Uterus (tissue), 2 donors: ENCODE data around the gene FOXO1.

ENCODE experiments used
- POLR2A ChIP-seq, 2 donors: fragments of 450-650 bp; IDR thresholded peaks; one replicate each; pipeline ENCODE4 v1.6.1; 2016; ENCODE audit warnings: antibody characterized with exemption in 2 of 2, mild to moderate bottlenecking in 1 of 2, moderate library complexity in 1 of 2
- TF ChIP-seq, protein P1 (sequence below), 4 experiments: fragments of 200-600 bp in 2 of 4; fragments of 450-650 bp in 2 of 4; sonication (generic) in 2 of 4; IDR thresholded peaks; one replicate each; pipeline ENCODE4 v1.5.1; 2016 to 2019; ENCODE audit warnings: antibody characterized with exemption in 4 of 4, mild to moderate bottlenecking in 2 of 4, moderate library complexity in 1 of 4

DNA sequence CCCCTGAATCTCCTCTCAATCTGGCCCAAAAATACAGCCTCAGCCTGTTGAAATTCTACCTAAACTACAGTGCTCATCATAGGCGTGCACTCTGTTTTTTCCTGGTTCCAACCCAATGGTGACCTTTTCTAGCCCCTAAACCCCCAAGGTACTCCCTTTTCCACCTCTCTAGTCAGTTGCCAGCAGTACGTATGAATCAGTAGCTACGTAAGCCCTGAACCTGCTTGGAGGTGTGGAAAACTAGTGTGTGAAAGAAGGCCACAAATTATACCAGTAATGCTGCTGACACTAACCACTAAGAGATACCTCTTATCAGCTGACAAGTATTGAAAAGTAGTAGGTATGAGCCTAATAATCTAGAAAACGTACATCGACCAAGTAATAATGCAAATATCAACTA lies 60.9 kb downstream of the FOXO1 start:
- TF ChIP-seq, protein P1, sequence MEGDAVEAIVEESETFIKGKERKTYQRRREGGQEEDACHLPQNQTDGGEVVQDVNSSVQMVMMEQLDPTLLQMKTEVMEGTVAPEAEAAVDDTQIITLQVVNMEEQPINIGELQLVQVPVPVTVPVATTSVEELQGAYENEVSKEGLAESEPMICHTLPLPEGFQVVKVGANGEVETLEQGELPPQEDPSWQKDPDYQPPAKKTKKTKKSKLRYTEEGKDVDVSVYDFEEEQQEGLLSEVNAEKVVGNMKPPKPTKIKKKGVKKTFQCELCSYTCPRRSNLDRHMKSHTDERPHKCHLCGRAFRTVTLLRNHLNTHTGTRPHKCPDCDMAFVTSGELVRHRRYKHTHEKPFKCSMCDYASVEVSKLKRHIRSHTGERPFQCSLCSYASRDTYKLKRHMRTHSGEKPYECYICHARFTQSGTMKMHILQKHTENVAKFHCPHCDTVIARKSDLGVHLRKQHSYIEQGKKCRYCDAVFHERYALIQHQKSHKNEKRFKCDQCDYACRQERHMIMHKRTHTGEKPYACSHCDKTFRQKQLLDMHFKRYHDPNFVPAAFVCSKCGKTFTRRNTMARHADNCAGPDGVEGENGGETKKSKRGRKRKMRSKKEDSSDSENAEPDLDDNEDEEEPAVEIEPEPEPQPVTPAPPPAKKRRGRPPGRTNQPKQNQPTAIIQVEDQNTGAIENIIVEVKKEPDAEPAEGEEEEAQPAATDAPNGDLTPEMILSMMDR (IDR thresholded peaks at IDR 0.05): no peak
- TF ChIP-seq POLR2A (IDR thresholded peaks at IDR 0.05): no peak
